K562 (cell line): ENCODE data around the gene UCP3. TPM values are rescaled to one million over a fixed set of nuclear protein-coding genes. Genes with fewer than 3 reads are reported as not detected.

Source experiments
- ATAC-seq: fragments of 200-7000 bp; cut with Tn5 transposase; 3 replicates; pipeline ENCODE4 v1.9.1; 2020; ENCODE audit warnings: moderate library complexity
- BruUV-seq: library from RNA; stranded (reverse); fragments of 400-500 nt; replicated peaks from 2 replicates; lab custom pipeline; 2021; lab: Mats Ljungman, UMichigan
- CTCF ChIA-PET: fragments of 300-600 bp; formaldehyde crosslinking; extraction: SDS; loops from one replicate; lab custom pipeline; 2021; ENCODE audit warnings: low intra/inter-chr PET ratio; lab: Yijun Ruan, JAX
- POLR2A ChIA-PET: fragments of 300-600, 350-650 bp; sonication (Branson Sonifier 250); formaldehyde crosslinking; extraction: SDS; loops from one replicate; lab custom pipeline; 2021; ENCODE audit warnings: antibody characterized with exemption, inconsistent platforms; lab: Yijun Ruan, JAX
- DNase-seq, 4 experiments: peaks; one replicate each; pipeline versions ENCODE4 v3.0.0 to v3.0.0-alpha.2; 2011 to 2018; ENCODE audit warnings: low spot score in 3 of 4, mixed read lengths in 3 of 4; ENCODE audit errors: extremely low read depth in 1 of 4
- FAIRE-seq: peaks from 2 replicates; lab custom pipeline; 2011; peaks lifted over from hg19 to GRCh38; lab: Jason Lieb, UNC
- H2AFZ ChIP-seq: 2 replicates; pipeline ENCODE4 v1.6.0; 2011; ENCODE audit warnings: low read depth, low read length, control low read depth, inconsistent platforms
- H3K27ac ChIP-seq: fragments of 200-600 bp; 3 replicates; pipeline ENCODE4 v1.8.0; 2011; ENCODE audit warnings: low read depth, mild to moderate bottlenecking, control low read depth, inconsistent platforms, low read length, moderate library complexity, mixed read lengths; ENCODE audit errors: extremely low read depth
- H3K27me3 ChIP-seq, 2 experiments: fragments of 300-600 bp in 1 of 2; 2 replicates in 1 of 2; 3 replicates in 1 of 2; pipeline versions ENCODE4 v1.6.0 to v1.8.0; 2011; ENCODE audit warnings: inconsistent platforms in 2 of 2, low read length in 2 of 2, mild to moderate bottlenecking in 1 of 2, mixed read lengths in 1 of 2, moderate library complexity in 1 of 2; ENCODE audit not compliant: control insufficient read depth in 2 of 2, insufficient read depth in 2 of 2
- H3K36me3 ChIP-seq: fragments of 300-600 bp; 3 replicates; pipeline ENCODE4 v1.8.0; 2011; ENCODE audit warnings: mild to moderate bottlenecking, low read length, inconsistent platforms; ENCODE audit not compliant: control insufficient read depth, insufficient read depth
- H3K4me1 ChIP-seq, 2 experiments: fragments of 200-600 bp in 1 of 2; replicated peaks in 1 of 2; 2 replicates in 1 of 2; 3 replicates in 1 of 2; pipeline versions ENCODE4 v1.5.1 to v1.8.0; 2011; ENCODE audit warnings: inconsistent platforms in 2 of 2, low read length in 2 of 2, mild to moderate bottlenecking in 1 of 2, mixed read lengths in 1 of 2, moderate library complexity in 1 of 2; ENCODE audit not compliant: control insufficient read depth in 2 of 2, insufficient read depth in 2 of 2
- H3K4me2 ChIP-seq: 2 replicates; pipeline ENCODE4 v1.6.1; 2011; ENCODE audit warnings: low read length, control low read depth, inconsistent platforms, mixed read lengths; ENCODE audit not compliant: insufficient read depth
- H3K4me3 ChIP-seq: fragments of 200-600 bp; sonication (generic), shearing (Covaris generic); 2 replicates; pipeline ENCODE4 v1.5.1; 2016; ENCODE audit warnings: control low read depth, inconsistent platforms
- H3K79me2 ChIP-seq: fragments of 200-600 bp; 3 replicates; pipeline ENCODE4 v1.8.0; 2011; ENCODE audit warnings: low read length, inconsistent platforms; ENCODE audit not compliant: control insufficient read depth, insufficient read depth
- H3K9ac ChIP-seq, 2 experiments: 2 replicates each; pipeline versions ENCODE4 v1.6.0 to v1.6.1; 2011; ENCODE audit warnings: low read depth in 2 of 2, low read length in 2 of 2, control low read depth in 1 of 2, inconsistent platforms in 1 of 2, mild to moderate bottlenecking in 1 of 2, mixed read lengths in 1 of 2; ENCODE audit not compliant: insufficient read depth in 1 of 2
- H3K9me1 ChIP-seq: one replicate; pipeline ENCODE4 v1.6.0; 2011; ENCODE audit warnings: inconsistent platforms, mild to moderate bottlenecking, low read length, moderate library complexity; ENCODE audit not compliant: control insufficient read depth, insufficient read depth
- H3K9me3 ChIP-seq: replicated peaks from 2 replicates; pipeline ENCODE4 v1.5.1; 2011; ENCODE audit warnings: low read depth, low read length, inconsistent platforms; ENCODE audit not compliant: control insufficient read depth, insufficient read depth
- H4K20me1 ChIP-seq: replicated peaks from 2 replicates; pipeline ENCODE4 v1.6.1; 2011; ENCODE audit warnings: low read length, inconsistent platforms, mixed read lengths; ENCODE audit not compliant: control insufficient read depth, insufficient read depth
- CBX3 ChIP-seq, 2 experiments: IDR thresholded peaks; 1 replicate in 1 of 2; 2 replicates in 1 of 2; pipeline ENCODE4 v1.6.1; 2012; ENCODE audit warnings: inconsistent platforms in 2 of 2, low read length in 2 of 2, borderline replicate concordance in 1 of 2, control low read depth in 1 of 2
- HIVEP1 ChIP-seq: fragments of 250-450 bp; sonication (Bioruptor Pico); IDR thresholded peaks from 2 replicates; pipeline ENCODE4 v1.4.0; 2020; ENCODE audit warnings: mild to moderate bottlenecking
- RBM39 ChIP-seq: fragments of 200-400 bp; formaldehyde crosslinking; optimal IDR thresholded peaks from 2 replicates; pipeline ENCODE3; 2018; ENCODE audit warnings: low read depth, low read length
- SIRT6 ChIP-seq: IDR thresholded peaks from one replicate; pipeline ENCODE4 v1.6.1; 2012; ENCODE audit warnings: low read depth, mild to moderate bottlenecking, control low read depth, inconsistent platforms, low read length, moderate library complexity
- TCF15 ChIP-seq: fragments of 250-450 bp; sonication (Bioruptor Pico); IDR thresholded peaks from 2 replicates; pipeline ENCODE4 v1.8.0; 2022; ENCODE audit warnings: moderate library complexity, mild to moderate bottlenecking, inconsistent platforms
- TEAD4 ChIP-seq, 2 experiments: sonication (generic) in 1 of 2; formaldehyde crosslinking in 1 of 2; IDR thresholded peaks; 2 replicates each; pipeline versions ENCODE4 v1.6.1 to v1.8.0; 2012 to 2022; ENCODE audit warnings: borderline replicate concordance in 1 of 2, inconsistent platforms in 1 of 2, low read length in 1 of 2, mild to moderate bottlenecking in 1 of 2, missing genetic modification reagents in 1 of 2
- WGBS: fragments of 100-300 bp; shearing (Covaris generic); methylation state at CpG from one replicate; pipeline ENCODE4 v1.1.6; 2016; ENCODE audit warnings: low coverage, mixed read lengths; ENCODE audit not compliant: insufficient coverage; ENCODE audit errors: missing lambda C conversion rate; 5-methylcytosine and 5-hydroxymethylcytosine counted together
- in situ Hi-C: fragments of 300-500 bp; cut with MboI; formaldehyde crosslinking; loops from 4 replicates; pipeline ENCODE4 v1.15.0; 2018; ENCODE audit warnings: inconsistent platforms, mixed read lengths
- intact Hi-C: fragments of 100-400 bp; cut with micrococcal nuclease; formaldehyde crosslinking; loops from 2 replicates; pipeline ENCODE4 v1.14.2; 2022
- polyA plus RNA-seq, 8 experiments: library from polyadenylated mRNA; depleted of rRNA in 4 of 8; stranded (reverse) in 5 of 8; unstranded in 3 of 8; fragments of >200 nt; fragmentation: Nextera tagmentation in 2 of 8; fragmentation: Illumina TruSeq in 1 of 8; extraction: Ambion mirVana in 2 of 8; extraction: Trizol in 1 of 8; gene quantifications; 2 replicates each; pipeline versions ENCODE4 v1.2.1 to v1.2.3, GENCODE V29; 2011 to 2014; ENCODE audit warnings: inconsistent platforms in 1 of 8, missing spikeins in 1 of 8
- total RNA-seq, 7 experiments: library from RNA; depleted of rRNA in 6 of 7; stranded (reverse); fragments of >200 nt in 6 of 7; fragmentation: Illumina TruSeq in 2 of 7; extraction: Trizol in 2 of 7; gene quantifications; 2 replicates each; pipeline versions ENCODE4 v1.2.1 to v1.2.3, GENCODE V29; 2011 to 2021; ENCODE audit warnings: low replicate concordance in 1 of 7

The UCP3 gene
- total and polyA plus RNA-seq, 9 of the 15 experiments (the other 6 are each of a cell fraction or from before 2014, with no cell fraction given): 0.05 to 0.65 (median 0.25) TPM; not detected in 2

GRCh38 chr11:74019860-74020259 lies 11.0 kb upstream of the UCP3 start:
- Histone ChIP-seq H2AFZ (no peak overlapping the region), H3K27me3 (no peaks in the 10 kb centered on the region), H3K27ac (no peak overlapping the region), H3K9me3 (no peaks in the 10 kb centered on the region), H3K9me1 (no peaks in the 10 kb centered on the region), H3K9ac (no peak overlapping the region; a peak in 1 of 4 replicates), H3K79me2 (no peaks in the 10 kb centered on the region), H3K36me3 (no peaks in the 10 kb centered on the region; the same call in 2 of the 3 replicates), H3K4me1 (peaks cover 17 to 27% of the 10 kb centered on the region in 2 experiments; a peak in 4 of 5 replicates), H3K4me2 (no peak overlapping the region), H4K20me1 (peaks cover 6% of the 10 kb centered on the region), H3K4me3 (no peak overlapping the region)
- ChIA-PET CTCF (no interaction called here), POLR2A (interaction anchor here (0.6 to 0.8 kb wide), 2 partner anchors 10 to 864 kb away, joined by 3 read pairs; no protein-coding TSS in a partner anchor)
- BruUV-seq: no TSS peak
- no peak for ATAC-seq
- 79% methylated on average over 4 of the region's 4 CpGs for WGBS
- no peak for FAIRE-seq
- in situ Hi-C loops (no loop called here), intact Hi-C loops (no loop called here)
- TF ChIP-seq HIVEP1 (no peak), CBX3 (IDR thresholded peaks at IDR 0.05; ENCODE audit: borderline replicate concordance in 1 of 2, low read length in 2 of 2) (no peak), SIRT6 (no peak), RBM39 (no peak), TCF15 (CRISPR knock-in tag) (no peak), TEAD4 (IDR thresholded peaks at IDR 0.05; ENCODE audit: low read length) (no peak), TEAD4 (CRISPR knock-in tag; IDR thresholded peaks at IDR 0.05; ENCODE audit: borderline replicate concordance) (no peak)
- no peak for DNase-seq
